DOHH2 (cell line): ENCODE results near the gene COX11.

Source experiments
- H3F3A ChIP-seq: fragments of 200-600 bp; sonication (generic), shearing (Covaris generic); 2 replicates; pipeline ENCODE4 v1.6.0; 2016; ENCODE audit warnings: antibody characterized with exemption, mild to moderate bottlenecking; ENCODE audit not compliant: control insufficient read depth, insufficient read depth
- H3K27ac ChIP-seq: fragments of 200-600 bp; sonication (generic); 2 replicates; pipeline ENCODE4 v1.5.1; 2014; ENCODE audit warnings: low read depth, mild to moderate bottlenecking, low read length, moderate library complexity
- H3K27me3 ChIP-seq: fragments of 200-600 bp; sonication (generic); 2 replicates; pipeline ENCODE4 v1.6.1; 2014; ENCODE audit warnings: mild to moderate bottlenecking, low read length, mixed read lengths; ENCODE audit not compliant: control insufficient read depth
- H3K36me3 ChIP-seq: fragments of 200-600 bp; sonication (generic); 2 replicates; pipeline ENCODE4 v1.6.1; 2014; ENCODE audit warnings: mild to moderate bottlenecking, low read length, moderate library complexity, mixed read lengths; ENCODE audit not compliant: control insufficient read depth
- H3K4me1 ChIP-seq: fragments of 200-600 bp; sonication (generic); 2 replicates; pipeline ENCODE4 v1.6.1; 2014; ENCODE audit warnings: mild to moderate bottlenecking, low read length, mixed read lengths; ENCODE audit not compliant: control insufficient read depth
- H3K4me2 ChIP-seq: fragments of 200-600 bp; sonication (generic); 2 replicates; pipeline ENCODE4 v1.6.0; 2014; ENCODE audit warnings: mild to moderate bottlenecking, low read length, moderate library complexity
- H3K4me3 ChIP-seq: fragments of 200-600 bp; sonication (generic); 2 replicates; pipeline ENCODE4 v1.5.1; 2014; ENCODE audit warnings: mild to moderate bottlenecking, low read length, mixed read lengths
- H3K79me2 ChIP-seq: fragments of 200-600 bp; sonication (generic); 2 replicates; pipeline ENCODE4 v1.6.1; 2014; ENCODE audit warnings: mild to moderate bottlenecking, low read length, mixed read lengths; ENCODE audit not compliant: control insufficient read depth
- H3K9me2 ChIP-seq: fragments of 200-600 bp; sonication (generic); replicated peaks from 2 replicates; pipeline ENCODE4 v1.6.1; 2014; ENCODE audit warnings: mild to moderate bottlenecking, low read length, mixed read lengths; ENCODE audit not compliant: control insufficient read depth
- H3K9me3 ChIP-seq: fragments of 200-600 bp; sonication (generic); 2 replicates; pipeline ENCODE4 v1.6.1; 2014; ENCODE audit warnings: antibody characterized with exemption, low read length, mixed read lengths; ENCODE audit not compliant: control insufficient read depth, insufficient read depth
- H4K20me1 ChIP-seq: fragments of 200-600 bp; sonication (generic); 2 replicates; pipeline ENCODE4 v1.6.0; 2014; ENCODE audit warnings: low read depth, mild to moderate bottlenecking, antibody characterized with exemption, low read length, moderate library complexity; ENCODE audit not compliant: control insufficient read depth, insufficient read depth
- CTCF ChIP-seq: fragments of 200-600 bp; sonication (generic); IDR thresholded peaks from one replicate; pipeline ENCODE4 v1.5.1; 2014; ENCODE audit warnings: antibody characterized with exemption, mild to moderate bottlenecking, low read depth, low read length; ENCODE audit not compliant: poor library complexity, severe bottlenecking
- EZH2phosphoT487 ChIP-seq: fragments of 200-600 bp; sonication (generic); IDR thresholded peaks from 2 replicates; pipeline ENCODE4 v1.6.1; 2017; ENCODE audit warnings: borderline replicate concordance, mild to moderate bottlenecking, antibody characterized with exemption, low read length, moderate library complexity, mixed read lengths

The COX11 gene

GRCh38 chr17:54982399-54982798, 13.9 kb upstream of the COX11 start:
- H3K79me2 ChIP-seq, result peaks cover 3% of the 10 kb centered on the region; the same call in 1 of the 2 replicates
- no peaks in the 10 kb centered on the region for H3K27me3 ChIP-seq
- no peaks in the 10 kb centered on the region for H3K36me3 ChIP-seq
- no peaks in the 10 kb centered on the region for H3K9me2 ChIP-seq
- no peaks in the 10 kb centered on the region for H3K4me1 ChIP-seq
- no peak overlapping the region for H3K4me3 ChIP-seq
- no peak overlapping the region for H3K4me2 ChIP-seq
- no peak overlapping the region for H3K27ac ChIP-seq
- TF ChIP-seq EZH2phosphoT487, result no peak
- no peak for TF ChIP-seq CTCF
- H3K9me3 ChIP-seq, result no peaks in the 10 kb centered on the region
- H4K20me1 ChIP-seq, result no peaks in the 10 kb centered on the region
- H3F3A ChIP-seq, result no peaks in the 10 kb centered on the region

- H3K27ac ChIP-seq, result no peak overlapping the region
- H3K9me3 ChIP-seq, result no peaks in the 10 kb centered on the region
- H3F3A ChIP-seq, result no peaks in the 10 kb centered on the region
- no peak overlapping the region for H3K4me2 ChIP-seq
- peaks cover 7% of the 10 kb centered on the region; the same call in 1 of the 2 replicates for H3K79me2 ChIP-seq
- no peak for TF ChIP-seq CTCF
- TF ChIP-seq EZH2phosphoT487, result no peak
- H3K4me1 ChIP-seq, result no peaks in the 10 kb centered on the region
- H3K27me3 ChIP-seq, result no peaks in the 10 kb centered on the region
- H4K20me1 ChIP-seq, result no peaks in the 10 kb centered on the region
- no peaks in the 10 kb centered on the region for H3K9me2 ChIP-seq
- no peak overlapping the region for H3K4me3 ChIP-seq
- no peaks in the 10 kb centered on the region for H3K36me3 ChIP-seq
Observed at GRCh38 chr17:54980375-54980774, 11.9 kb upstream of the COX11 start.

GRCh38 chr17:54979657-54980056, 11.2 kb upstream of the COX11 start:
- H3K27me3 ChIP-seq, result no peaks in the 10 kb centered on the region
- H3K79me2 ChIP-seq, result peaks cover 8% of the 10 kb centered on the region
- no peaks in the 10 kb centered on the region for H3K9me2 ChIP-seq
- H3K4me1 ChIP-seq, result no peaks in the 10 kb centered on the region
- H3K27ac ChIP-seq, result no peak overlapping the region
- no peaks in the 10 kb centered on the region for H3F3A ChIP-seq
- no peak overlapping the region for H3K4me3 ChIP-seq
- no peak overlapping the region for H3K4me2 ChIP-seq
- no peaks in the 10 kb centered on the region for H4K20me1 ChIP-seq
- no peaks in the 10 kb centered on the region for H3K36me3 ChIP-seq
- TF ChIP-seq EZH2phosphoT487 (no peak), CTCF (no peak)
- H3K9me3 ChIP-seq, result no peaks in the 10 kb centered on the region

- Histone ChIP-seq H3K4me2 (no peak overlapping the region), H3K9me3 (no peaks in the 10 kb centered on the region), H3K36me3 (no peaks in the 10 kb centered on the region), H3K79me2 (peaks cover 16% of the 10 kb centered on the region), H3F3A (no peaks in the 10 kb centered on the region), H4K20me1 (no peaks in the 10 kb centered on the region), H3K27me3 (no peaks in the 10 kb centered on the region), H3K27ac (no peak overlapping the region), H3K4me3 (no peak overlapping the region), H3K4me1 (no peaks in the 10 kb centered on the region), H3K9me2 (no peaks in the 10 kb centered on the region)
- TF ChIP-seq EZH2phosphoT487 (no peak), CTCF (no peak)
Observed at GRCh38 chr17:54977744-54978143, 9.3 kb upstream of the COX11 start.
